ENCODE results near the gene GUCD1. TPM values are rescaled to one million over a fixed set of nuclear protein-coding genes. Genes with fewer than 3 reads are reported as not detected.

GUCD1 gene
- total RNA-seq, 4 donors from 2014 or later, result 51.6 to 89.7 (median 74.2) TPM

DNA sequence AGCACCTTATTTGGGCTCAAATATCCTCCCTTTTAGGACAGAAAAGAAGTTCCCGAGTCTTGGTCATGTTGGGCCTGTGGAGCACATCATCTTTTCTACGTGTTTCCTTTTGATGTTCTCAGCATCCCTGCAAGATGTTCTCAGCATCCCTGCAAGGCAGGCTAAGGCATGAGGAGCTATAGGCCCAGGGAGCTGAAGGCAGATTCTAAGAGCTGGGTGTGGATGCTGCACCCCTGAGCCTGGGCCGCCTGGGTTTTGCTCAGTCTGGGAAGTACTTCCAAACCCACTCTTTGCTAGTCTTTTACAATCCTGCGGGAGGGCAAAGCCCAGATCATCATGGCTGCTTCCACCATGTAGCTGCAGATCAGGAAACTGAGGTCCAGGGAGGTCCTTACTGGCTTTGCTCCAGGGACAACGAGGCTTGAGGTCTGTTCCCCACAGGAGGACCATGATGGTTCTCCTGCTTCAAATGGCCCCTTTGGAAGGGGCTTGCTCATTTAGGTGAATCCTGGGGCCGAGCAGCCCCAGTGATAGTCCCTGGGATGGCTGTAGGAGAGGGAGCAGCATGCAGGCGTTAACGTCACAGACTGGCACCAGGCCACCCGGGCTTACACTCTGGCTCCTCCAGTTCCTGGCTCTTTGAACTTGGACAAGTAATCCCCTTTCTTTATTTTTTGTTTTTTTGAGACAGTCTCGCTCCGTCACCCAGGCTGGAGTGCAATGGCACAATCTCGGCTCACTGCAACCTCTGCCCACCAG, 27.3 kb upstream of the GUCD1 start:
- Histone ChIP-seq H3K36me3 (no peaks in the 10 kb centered on the region), H3K4me1 (peaks cover 21 to 30% of the 10 kb centered on the region in 2 donors), H3K4me3 (replicated peaks in 1 of 3) (no peak overlapping the region), H3K9me3 (no peaks in the 10 kb centered on the region), H3K27me3 (no peaks in the 10 kb centered on the region), H3K27ac (peak overlapping the region in 2 of 3 donors; percentile 58 to 71)
- intact Hi-C loops (cut with DNase I), result no loop called here
- TF ChIP-seq, protein P1, sequence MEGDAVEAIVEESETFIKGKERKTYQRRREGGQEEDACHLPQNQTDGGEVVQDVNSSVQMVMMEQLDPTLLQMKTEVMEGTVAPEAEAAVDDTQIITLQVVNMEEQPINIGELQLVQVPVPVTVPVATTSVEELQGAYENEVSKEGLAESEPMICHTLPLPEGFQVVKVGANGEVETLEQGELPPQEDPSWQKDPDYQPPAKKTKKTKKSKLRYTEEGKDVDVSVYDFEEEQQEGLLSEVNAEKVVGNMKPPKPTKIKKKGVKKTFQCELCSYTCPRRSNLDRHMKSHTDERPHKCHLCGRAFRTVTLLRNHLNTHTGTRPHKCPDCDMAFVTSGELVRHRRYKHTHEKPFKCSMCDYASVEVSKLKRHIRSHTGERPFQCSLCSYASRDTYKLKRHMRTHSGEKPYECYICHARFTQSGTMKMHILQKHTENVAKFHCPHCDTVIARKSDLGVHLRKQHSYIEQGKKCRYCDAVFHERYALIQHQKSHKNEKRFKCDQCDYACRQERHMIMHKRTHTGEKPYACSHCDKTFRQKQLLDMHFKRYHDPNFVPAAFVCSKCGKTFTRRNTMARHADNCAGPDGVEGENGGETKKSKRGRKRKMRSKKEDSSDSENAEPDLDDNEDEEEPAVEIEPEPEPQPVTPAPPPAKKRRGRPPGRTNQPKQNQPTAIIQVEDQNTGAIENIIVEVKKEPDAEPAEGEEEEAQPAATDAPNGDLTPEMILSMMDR (IDR thresholded peaks at IDR 0.05), result no peak
- TF ChIP-seq POLR2A (IDR thresholded peaks at IDR 0.05), result no peak
- peak; percentile 89 to 90 for DNase-seq
- WGBS, 2 donors, result 59 to 69% methylated on average over 12 of the region's 12 CpGs

GRCh38 chr22:24580276-24580675, 25.3 kb upstream of the GUCD1 start:
- 93 to 97% methylated on average over 2 of the region's 2 CpGs for WGBS, 2 donors
- Histone ChIP-seq H3K36me3 (no peaks in the 10 kb centered on the region), H3K9me3 (no peaks in the 10 kb centered on the region), H3K4me1 (peaks cover 21 to 30% of the 10 kb centered on the region in 2 donors), H3K4me3 (replicated peaks in 1 of 3) (no peak overlapping the region), H3K27ac (no peak overlapping the region), H3K27me3 (no peaks in the 10 kb centered on the region)
- TF ChIP-seq POLR2A (IDR thresholded peaks at IDR 0.05), result no peak
- TF ChIP-seq, protein P1 (IDR thresholded peaks at IDR 0.05), result no peak
- intact Hi-C loops (cut with DNase I), result no loop called here
- DNase-seq, result no peak

DNA sequence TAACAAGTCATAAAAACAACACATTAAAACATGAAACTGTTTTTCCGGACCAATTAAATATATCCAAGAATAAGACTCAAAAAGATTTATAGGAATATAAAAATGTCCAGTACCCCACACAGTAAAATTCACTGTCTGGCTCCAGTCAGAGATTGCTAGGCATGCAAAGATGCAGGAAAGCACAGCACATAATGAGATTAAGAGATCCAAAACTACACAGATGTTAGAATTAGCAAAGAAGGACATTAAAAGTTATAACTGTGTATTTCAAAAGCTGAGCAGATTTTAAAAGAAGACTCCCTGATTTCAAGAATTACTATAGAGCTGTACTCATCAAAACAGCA, 24.3 kb upstream of the GUCD1 start:
- Histone ChIP-seq H3K4me3 (replicated peaks in 1 of 3) (no peak overlapping the region), H3K4me1 (peaks cover 19 to 25% of the 10 kb centered on the region in 2 donors), H3K27me3 (no peaks in the 10 kb centered on the region), H3K36me3 (peaks cover 0 to 4% of the 10 kb centered on the region in 2 donors), H3K27ac (no peak overlapping the region), H3K9me3 (no peaks in the 10 kb centered on the region)
- TF ChIP-seq POLR2A (IDR thresholded peaks at IDR 0.05), result no peak
- TF ChIP-seq, protein P1 (IDR thresholded peaks at IDR 0.05), result no peak
- WGBS, 2 donors, result 85 to 90% methylated on average over 1 of the region's 1 CpG
- DNase-seq, result no peak
- intact Hi-C loops (cut with DNase I), result no loop called here

DNA sequence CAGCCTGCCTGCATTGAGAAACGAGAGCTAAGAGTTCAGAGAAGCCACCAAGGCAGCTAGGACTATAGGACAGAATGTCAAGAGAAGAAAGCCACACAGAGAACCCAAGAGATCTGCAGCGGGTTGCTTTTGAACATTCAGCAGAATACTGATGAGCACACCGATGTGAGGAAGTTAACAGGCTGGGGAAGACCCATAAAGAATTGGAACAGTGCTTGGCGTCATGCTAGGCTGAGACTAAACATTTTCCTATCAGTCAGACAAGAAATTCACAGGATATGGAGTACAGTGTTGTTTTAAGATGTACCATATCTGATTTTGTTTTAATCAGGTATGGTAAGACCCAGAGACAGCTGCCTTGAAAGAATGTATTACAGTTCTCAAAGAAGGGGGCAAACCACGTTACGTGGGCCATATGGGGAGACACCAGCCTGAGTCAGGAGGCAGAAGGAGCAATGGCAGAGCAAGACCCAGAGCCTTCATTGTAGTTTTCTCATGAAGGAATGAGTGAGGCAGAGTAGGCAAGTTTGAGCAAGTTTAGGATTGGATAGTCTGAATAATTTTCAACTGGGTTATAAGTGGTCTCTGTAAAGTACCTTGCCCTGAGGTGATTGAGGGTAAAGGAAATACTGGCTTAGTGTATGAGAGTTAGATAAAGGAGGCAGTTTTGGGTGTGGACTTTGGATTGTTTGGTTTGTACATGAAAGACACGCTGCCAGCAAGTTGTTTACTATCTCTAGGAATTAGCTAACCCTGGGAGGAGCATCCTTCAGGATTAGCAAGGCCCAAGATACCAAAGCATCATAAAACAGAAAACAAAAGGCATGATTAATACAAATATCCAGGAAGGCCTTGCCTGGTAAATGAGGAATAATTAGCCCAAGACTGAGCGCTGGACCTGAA, 23.7 kb upstream of the GUCD1 start:
- Histone ChIP-seq H3K4me1 (peaks cover 13 to 19% of the 10 kb centered on the region in 2 donors), H3K4me3 (replicated peaks in 1 of 3) (no peak overlapping the region), H3K36me3 (peaks cover 0 to 10% of the 10 kb centered on the region in 2 donors), H3K9me3 (no peaks in the 10 kb centered on the region), H3K27me3 (no peaks in the 10 kb centered on the region), H3K27ac (peak overlapping the region in 1 of 3 donors; percentile 20)
- no peak for TF ChIP-seq POLR2A (IDR thresholded peaks at IDR 0.05)
- TF ChIP-seq, protein P1 (IDR thresholded peaks at IDR 0.05), result no peak
- intact Hi-C loops (cut with DNase I), result no loop called here
- no peak for DNase-seq
- WGBS, 2 donors, result 87 to 88% methylated on average over 8 of the region's 8 CpGs
